Activated T-helper 2 cell treated with anti-CD3 and anti-CD28 coated beads, Interferon-gamma antibody, Interleukin-2, Interleukin-4, amounts not matched to agents 10 μg/mL and 5 μg/mL and 100 μg/mL, durations not matched to agents 14 hours and 24 hours and 36 hours (primary cell): ENCODE data around the gene SP3. TPM values are rescaled to one million over a fixed set of nuclear protein-coding genes. Genes with fewer than 3 reads are reported as not detected.

Experiments
- DNase-seq: peaks from one replicate; pipeline ENCODE4 v3.0.0; 2021; ENCODE audit warnings: low spot score
- H3K27ac Mint-ChIP-seq: one replicate; pipeline ENCODE4 v1.8.0; 2021; ENCODE audit warnings: mixed read lengths
- H3K27me3 Mint-ChIP-seq: one replicate; pipeline ENCODE4 v1.8.0; 2021; ENCODE audit warnings: low read depth, mixed read lengths
- H3K36me3 Mint-ChIP-seq: one replicate; pipeline ENCODE4 v1.8.0; 2021; ENCODE audit warnings: low read depth, mixed read lengths
- H3K4me1 Mint-ChIP-seq: one replicate; pipeline ENCODE4 v1.8.0; 2021; ENCODE audit warnings: low read depth, mixed read lengths
- H3K4me3 Mint-ChIP-seq: one replicate; pipeline ENCODE4 v1.8.0; 2021; ENCODE audit warnings: low read depth, mild to moderate bottlenecking, moderate library complexity, mixed read lengths
- H3K9me3 Mint-ChIP-seq: one replicate; pipeline ENCODE4 v1.8.0; 2021; ENCODE audit warnings: mixed read lengths
- intact Hi-C: fragments of 100-400 bp; cut with micrococcal nuclease; formaldehyde crosslinking; loops from one replicate; pipeline ENCODE4 v1.15.1; 2023
- total RNA-seq: library from RNA; stranded (reverse); gene quantifications from 2 replicates; pipeline ENCODE4 v1.2.3, GENCODE V29; 2022

SP3 gene
- total RNA-seq, 1 donor from 2014 or later: 104 TPM

DNA sequence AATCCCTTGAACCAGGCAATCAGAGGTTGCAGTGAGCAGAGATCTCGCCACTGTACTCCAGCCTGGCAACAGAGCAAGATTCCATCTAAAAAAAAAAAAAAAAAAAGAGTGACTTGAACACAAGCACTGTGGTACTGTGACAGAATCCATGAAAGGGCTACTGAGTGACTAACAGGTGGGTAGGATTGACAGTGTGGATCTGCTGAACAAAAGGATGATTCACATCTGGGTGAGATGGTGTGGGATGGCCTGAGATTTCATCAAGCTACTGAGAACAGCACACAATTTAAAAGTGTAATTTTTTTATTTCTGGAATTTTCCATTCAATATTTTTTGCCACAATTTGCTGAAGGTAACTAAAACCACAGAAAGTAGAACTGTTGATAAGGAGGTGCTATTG lies 13.3 kb upstream of the SP3 start:
- Mint-ChIP-seq H3K4me1 (peaks cover 30% of the 10 kb centered on the region), H3K27ac (peak overlapping the region; percentile 70), H3K27me3 (no peaks in the 10 kb centered on the region), H3K4me3 (no peak overlapping the region), H3K9me3 (peaks cover 4% of the 10 kb centered on the region), H3K36me3 (no peaks in the 10 kb centered on the region)
- intact Hi-C loops: loop anchor here (1.0 to 2.0 kb wide), 2 partner anchors 13 to 26 kb away; partner anchors contain the start of gene SP3
- no peak for DNase-seq

DNA sequence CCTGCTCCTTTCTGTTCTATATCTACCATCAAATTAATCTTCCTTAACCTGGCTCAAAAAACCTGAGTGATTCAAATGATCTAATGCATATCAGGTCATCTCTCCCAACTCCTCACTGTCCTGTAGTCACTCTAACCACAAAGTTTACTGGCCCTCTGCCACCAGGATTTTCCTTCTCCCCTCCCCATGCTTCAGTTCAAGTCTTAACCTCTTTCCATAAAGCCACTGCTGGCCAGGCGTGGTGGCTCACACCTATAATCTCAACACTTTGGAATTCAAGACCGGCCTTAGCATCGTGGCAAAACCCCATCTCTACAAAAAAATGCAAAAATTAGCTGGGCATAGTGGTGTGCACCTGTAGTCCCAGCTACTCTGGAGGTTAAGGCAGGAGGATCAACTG lies 7.5 kb upstream of the SP3 start:
- no peak for DNase-seq
- Mint-ChIP-seq H3K4me3 (no peak overlapping the region), H3K36me3 (no peaks in the 10 kb centered on the region), H3K27me3 (no peaks in the 10 kb centered on the region), H3K9me3 (no peaks in the 10 kb centered on the region), H3K4me1 (peaks cover 15% of the 10 kb centered on the region), H3K27ac (no peak overlapping the region)
- intact Hi-C loops: no loop called here

DNA sequence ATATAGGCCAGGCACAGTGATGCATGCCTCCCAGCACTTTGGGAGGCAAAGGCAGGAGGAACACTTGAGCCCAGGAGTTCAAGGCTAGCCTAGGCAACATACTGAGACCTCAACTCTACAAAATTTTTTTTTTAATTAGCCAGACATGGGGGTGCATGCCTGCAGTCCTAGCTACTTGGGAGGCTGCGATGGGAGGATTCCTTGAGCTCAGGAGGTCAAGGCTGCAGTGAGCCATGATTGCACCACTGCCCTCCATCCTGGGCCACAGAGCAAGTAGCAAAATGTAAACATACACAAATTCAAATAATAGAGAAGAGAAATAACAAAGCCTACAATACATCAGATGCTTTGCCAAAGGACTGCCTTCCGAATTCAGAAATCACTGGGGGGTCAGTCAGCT lies 7.0 kb upstream of the SP3 start:
- Mint-ChIP-seq H3K4me3 (no peak overlapping the region), H3K27me3 (no peaks in the 10 kb centered on the region)

DNA sequence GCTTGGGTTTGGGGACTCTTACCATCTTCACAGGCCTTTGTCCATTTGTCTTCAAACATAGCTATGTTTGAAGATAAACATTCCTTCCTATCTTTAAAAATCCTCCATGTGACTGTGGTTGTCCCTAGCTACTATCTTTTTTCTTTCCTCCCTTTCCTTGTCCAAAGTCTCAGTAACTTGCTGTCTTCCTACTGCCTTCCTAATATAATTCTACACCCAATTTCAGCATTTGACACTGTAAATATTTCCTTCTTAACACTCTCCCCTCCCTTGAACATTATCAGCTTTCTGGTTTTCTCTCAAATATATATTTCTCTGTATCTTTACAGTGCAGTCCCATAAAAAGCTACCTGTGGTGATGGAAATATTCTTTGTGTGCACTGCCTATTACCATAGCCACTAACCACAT lies 5.3 kb upstream of the SP3 start:
- DNase-seq: no peak
- Mint-ChIP-seq H3K4me3 (no peak overlapping the region), H3K27me3 (no peaks in the 10 kb centered on the region), H3K27ac (no peak overlapping the region), H3K36me3 (no peaks in the 10 kb centered on the region), H3K4me1 (peaks cover 27% of the 10 kb centered on the region), H3K9me3 (no peaks in the 10 kb centered on the region)
- intact Hi-C loops: no loop called here

More for the DNA sequence above, 7.0 kb upstream of the SP3 start:
- no peak overlapping the region for H3K27ac Mint-ChIP-seq
- H3K36me3 Mint-ChIP-seq: no peaks in the 10 kb centered on the region
- intact Hi-C loops: no loop called here
- no peaks in the 10 kb centered on the region for H3K9me3 Mint-ChIP-seq
- no peak for DNase-seq
- peaks cover 15% of the 10 kb centered on the region for H3K4me1 Mint-ChIP-seq

DNA sequence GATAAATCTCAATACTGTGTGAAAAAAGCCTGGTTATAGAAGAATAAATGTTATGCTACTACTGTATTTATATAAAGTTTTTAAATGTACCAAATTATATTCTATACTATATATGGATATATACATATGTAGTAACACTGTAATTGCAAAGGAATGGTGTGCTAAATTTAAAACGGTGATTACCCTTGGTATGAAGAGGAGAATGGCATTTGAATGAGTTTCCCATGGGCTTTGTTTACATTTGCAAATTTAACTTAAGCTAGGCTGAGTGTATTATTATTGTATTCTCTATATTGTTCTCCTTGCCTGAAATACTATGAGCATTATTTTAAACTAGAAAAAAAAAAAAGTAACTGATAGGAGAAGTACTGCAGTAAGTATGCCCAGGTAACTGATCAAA lies 4.7 kb upstream of the SP3 start:
- DNase-seq: no peak
- intact Hi-C loops: loop anchor here (10.0 kb wide), 4 partner anchors 125 to 835 kb away; partner anchors contain the start of genes GPR155 and WIPF1
- Mint-ChIP-seq H3K9me3 (no peaks in the 10 kb centered on the region), H3K4me3 (no peak overlapping the region), H3K36me3 (no peaks in the 10 kb centered on the region), H3K27ac (no peak overlapping the region), H3K4me1 (peaks cover 27% of the 10 kb centered on the region), H3K27me3 (no peaks in the 10 kb centered on the region)

DNA sequence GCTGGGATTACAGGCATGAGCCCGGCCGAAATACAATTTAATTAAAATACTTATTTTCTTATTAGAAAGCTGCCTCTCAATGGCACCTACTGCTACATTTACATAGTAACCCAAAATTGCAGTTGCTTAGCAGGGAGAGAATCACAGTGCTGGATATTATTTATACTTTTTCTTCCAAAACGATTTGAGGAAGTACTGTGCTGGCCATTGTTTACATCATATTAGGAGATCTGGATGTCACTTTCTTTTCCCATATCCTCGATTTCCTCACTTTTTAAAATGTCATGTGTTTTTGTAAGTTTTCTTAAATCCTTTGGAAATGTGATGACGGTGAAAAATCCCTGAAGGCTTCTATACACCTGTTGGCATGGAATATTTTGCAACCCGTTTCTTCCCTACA lies 3.4 kb upstream of the SP3 start:
- H3K4me3 Mint-ChIP-seq: no peak overlapping the region
- no peaks in the 10 kb centered on the region for H3K27me3 Mint-ChIP-seq
- intact Hi-C loops: loop anchor here (10.0 kb wide), 4 partner anchors 126 to 834 kb away; partner anchors contain the start of genes GPR155 and WIPF1
- DNase-seq: no peak
- H3K9me3 Mint-ChIP-seq: no peaks in the 10 kb centered on the region
- H3K4me1 Mint-ChIP-seq: peaks cover 27% of the 10 kb centered on the region
- H3K36me3 Mint-ChIP-seq: no peaks in the 10 kb centered on the region
- no peak overlapping the region for H3K27ac Mint-ChIP-seq

DNA sequence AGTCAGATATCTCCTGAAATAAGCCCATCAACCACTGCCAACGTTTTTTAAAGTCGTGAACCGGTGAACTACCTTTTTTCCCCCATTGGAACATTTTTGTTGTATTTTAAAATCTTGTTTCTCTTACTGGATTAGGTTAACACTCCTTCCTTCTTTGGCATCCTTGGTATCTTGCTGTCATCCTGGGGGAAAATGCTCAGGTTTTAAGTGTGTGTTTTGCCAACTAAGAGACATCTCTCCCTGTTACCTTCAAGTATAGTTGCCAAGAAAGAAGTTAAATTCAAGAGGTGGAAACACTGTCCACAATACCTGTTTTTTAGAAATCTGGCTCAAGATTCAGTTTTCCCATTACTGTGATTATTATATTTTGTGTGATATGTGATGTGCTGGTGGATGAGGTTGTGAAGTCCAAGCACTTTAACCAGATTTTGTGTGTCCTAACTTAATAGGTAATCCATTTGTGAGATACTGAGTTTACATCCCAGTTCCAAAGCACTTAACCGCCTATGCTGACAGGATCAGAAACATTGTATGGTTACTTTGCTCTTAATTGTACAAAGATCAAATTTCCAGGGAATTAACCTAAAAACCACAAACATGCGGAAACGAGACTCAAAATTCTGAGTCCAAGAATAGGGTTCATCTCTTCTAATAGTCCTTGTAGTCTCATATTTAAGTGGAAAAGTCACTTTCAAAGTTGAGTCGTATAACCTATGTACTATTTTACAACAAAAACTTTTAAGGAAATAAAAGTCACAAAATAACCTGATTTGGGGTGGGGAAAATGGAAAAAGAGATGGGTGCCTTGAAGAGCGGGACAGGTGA lies 1.3 kb upstream of the SP3 start:
- peaks cover 19% of the 10 kb centered on the region for H3K36me3 Mint-ChIP-seq
- peaks cover 32% of the 10 kb centered on the region for H3K4me1 Mint-ChIP-seq
- intact Hi-C loops: loop anchor here (10.0 kb wide), 4 partner anchors 128 to 832 kb away; partner anchors contain the start of genes GPR155 and WIPF1
- peak overlapping the region; percentile 86 for H3K4me3 Mint-ChIP-seq
- H3K27ac Mint-ChIP-seq: peak overlapping the region; percentile 92
- no peaks in the 10 kb centered on the region for H3K27me3 Mint-ChIP-seq
- no peak for DNase-seq
- H3K9me3 Mint-ChIP-seq: no peaks in the 10 kb centered on the region

DNA sequence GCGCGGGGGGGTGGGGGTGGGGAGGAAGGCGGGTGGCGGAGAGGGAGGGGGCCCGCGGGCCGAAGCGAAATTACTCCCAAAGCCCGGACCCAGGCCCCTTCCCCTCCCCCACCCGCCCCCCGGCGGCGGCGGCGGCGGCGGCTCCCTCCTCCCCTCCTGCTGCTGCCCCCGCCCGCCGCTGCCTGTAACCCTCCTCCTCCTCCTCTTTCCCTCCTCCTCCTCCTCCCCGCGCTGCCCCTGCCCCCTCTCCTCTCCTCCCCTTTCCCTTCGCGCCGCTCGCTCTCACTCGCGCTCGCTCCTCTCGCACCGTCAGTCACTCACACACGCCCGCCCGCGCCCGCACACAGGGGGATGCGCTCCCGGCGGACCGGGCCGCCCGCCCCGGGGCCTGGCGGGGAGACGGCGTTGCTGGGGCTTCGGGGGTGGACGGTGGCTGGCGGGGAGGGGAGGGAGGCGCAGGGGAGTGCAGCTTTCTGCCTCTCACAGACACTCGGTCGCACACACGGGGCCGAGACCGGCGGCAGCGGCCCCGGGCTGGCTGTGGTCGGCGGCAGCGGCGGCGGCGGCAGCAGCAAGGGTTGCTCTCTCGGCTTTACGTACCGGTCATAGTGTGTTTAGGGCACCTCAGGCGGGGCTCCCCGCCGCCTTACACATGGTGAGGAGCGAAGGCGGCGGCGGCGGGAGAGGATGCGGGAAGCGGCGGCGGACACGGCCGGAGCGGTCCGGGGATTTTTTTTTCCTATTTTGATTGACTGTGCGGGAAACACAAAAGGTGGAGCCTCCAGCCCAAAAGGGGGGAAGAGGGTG lies 405 bp downstream of the SP3 start:
- peak; percentile 79 for DNase-seq
- peak overlapping the region; percentile 92 for H3K27ac Mint-ChIP-seq
- intact Hi-C loops: loop anchor here (1.0 to 10.0 kb wide), 8 partner anchors 14 to 830 kb away; partner anchors contain the start of genes GPR155, OLA1, SCRN3 and WIPF1
- H3K9me3 Mint-ChIP-seq: no peaks in the 10 kb centered on the region
- no peaks in the 10 kb centered on the region for H3K27me3 Mint-ChIP-seq
- H3K4me3 Mint-ChIP-seq: peak overlapping the region; percentile 86
- H3K36me3 Mint-ChIP-seq: peaks cover 34% of the 10 kb centered on the region
- H3K4me1 Mint-ChIP-seq: peaks cover 38% of the 10 kb centered on the region

DNA sequence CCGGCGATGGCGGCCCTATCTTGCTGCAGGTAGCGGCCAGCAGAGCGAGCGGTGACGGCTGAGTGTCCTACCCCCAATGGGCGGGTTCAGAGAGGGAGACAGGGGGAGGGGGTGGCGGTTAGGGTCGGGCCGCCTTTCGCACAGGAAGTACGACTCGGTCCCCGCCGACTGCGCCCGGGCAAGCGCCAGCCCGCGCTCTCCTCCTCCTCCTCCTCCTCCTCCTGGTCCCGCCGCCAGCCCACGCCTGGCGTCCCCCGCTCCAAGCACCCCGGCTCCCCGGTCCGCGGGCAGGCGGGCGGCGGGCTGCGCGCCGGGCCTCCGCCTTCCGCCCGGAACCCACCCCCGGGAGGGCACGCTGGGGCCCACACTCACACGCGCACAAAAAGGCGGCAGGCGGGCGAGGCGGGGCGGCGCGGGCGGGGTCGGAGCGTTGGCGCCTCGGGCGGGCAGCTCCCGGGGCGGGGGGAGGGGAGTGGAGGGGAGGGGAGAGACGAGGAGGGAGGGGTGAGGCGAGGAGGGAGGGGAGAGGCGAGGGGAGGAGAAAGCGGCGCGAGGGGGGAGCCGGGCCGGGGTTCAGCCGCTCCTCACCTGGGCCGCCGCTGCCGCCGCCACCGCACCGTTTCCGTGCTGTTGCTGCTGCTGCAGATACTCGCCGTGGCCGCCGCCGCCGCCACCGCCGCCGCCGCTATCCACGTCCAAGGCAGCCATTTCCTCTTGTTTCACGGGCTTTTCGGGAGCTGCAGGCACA lies 1.2 kb downstream of the SP3 start:
- intact Hi-C loops: loop anchor here (1.0 to 10.0 kb wide), 10 partner anchors 21 to 829 kb away; partner anchors contain the start of genes CDCA7, GPR155, OLA1 and SCRN3
- peak; percentile 89 for DNase-seq
- no peaks in the 10 kb centered on the region for H3K9me3 Mint-ChIP-seq
- peaks cover 40% of the 10 kb centered on the region for H3K36me3 Mint-ChIP-seq
- H3K27me3 Mint-ChIP-seq: no peaks in the 10 kb centered on the region
- H3K4me3 Mint-ChIP-seq: peak overlapping the region; percentile 74
- peak overlapping the region; percentile 82 for H3K27ac Mint-ChIP-seq
- peaks cover 44% of the 10 kb centered on the region for H3K4me1 Mint-ChIP-seq

DNA sequence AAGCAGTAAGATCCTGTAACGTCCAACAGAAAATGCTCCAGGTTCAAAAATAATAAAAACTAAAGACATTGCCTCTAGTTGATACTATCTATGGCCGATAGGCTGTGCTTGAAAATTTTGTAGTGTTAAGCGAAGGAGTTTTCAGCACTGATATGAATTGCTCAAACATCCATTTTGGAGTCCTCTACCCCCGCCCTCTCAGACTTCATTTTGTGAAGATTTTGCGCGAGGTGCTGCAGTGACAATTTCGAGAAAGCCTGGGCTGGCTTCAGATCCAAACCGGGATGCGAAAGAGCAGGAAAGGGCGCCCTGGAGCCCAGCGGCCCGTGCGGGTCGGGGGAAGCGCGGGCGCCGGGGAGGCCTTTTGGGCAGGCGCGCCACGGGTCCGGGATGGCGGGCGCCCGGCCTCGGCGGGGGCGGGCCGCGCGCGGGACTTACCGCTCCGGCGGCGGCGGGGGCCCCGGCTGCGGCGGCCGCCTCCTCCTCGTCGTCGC lies 1.8 kb downstream of the SP3 start:
- H3K4me1 Mint-ChIP-seq: peaks cover 48% of the 10 kb centered on the region
- peaks cover 42% of the 10 kb centered on the region for H3K36me3 Mint-ChIP-seq
- intact Hi-C loops: loop anchor here (1.0 to 10.0 kb wide), 10 partner anchors 21 to 829 kb away; partner anchors contain the start of genes CDCA7, GPR155, OLA1 and SCRN3
- no peaks in the 10 kb centered on the region for H3K9me3 Mint-ChIP-seq
- H3K4me3 Mint-ChIP-seq: peak overlapping the region; percentile 99
- DNase-seq: no peak
- H3K27me3 Mint-ChIP-seq: no peaks in the 10 kb centered on the region
- H3K27ac Mint-ChIP-seq: peak overlapping the region; percentile 99

DNA sequence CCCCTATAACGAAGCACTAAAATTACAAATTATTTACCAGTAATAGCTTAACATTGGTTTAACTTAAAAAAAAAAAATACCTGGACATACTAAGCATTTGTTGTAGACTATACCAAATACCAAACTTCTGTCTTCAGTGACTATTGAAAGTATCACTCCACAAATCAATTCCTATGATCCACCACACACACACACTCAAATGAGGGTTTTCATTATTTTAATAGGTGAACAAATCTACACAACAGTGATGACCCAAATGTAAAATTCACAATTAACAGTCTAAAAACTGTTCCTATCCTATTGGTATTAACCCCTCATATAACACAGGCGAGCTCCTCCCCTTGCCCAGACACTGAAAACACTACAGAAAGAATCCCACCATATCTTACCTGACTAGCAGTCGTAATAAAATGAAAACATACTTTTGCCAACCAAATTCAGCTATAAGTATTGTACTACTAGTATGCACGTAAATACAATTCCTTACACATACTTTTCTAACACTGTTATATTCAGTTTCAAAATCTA lies 2.5 kb downstream of the SP3 start:
- H3K4me1 Mint-ChIP-seq: peaks cover 52% of the 10 kb centered on the region
- peaks cover 44% of the 10 kb centered on the region for H3K36me3 Mint-ChIP-seq

More for the DNA sequence above, 2.5 kb downstream of the SP3 start:
- Mint-ChIP-seq H3K9me3 (no peaks in the 10 kb centered on the region), H3K4me3 (peak overlapping the region; percentile 99), H3K27ac (peak overlapping the region; percentile 99), H3K27me3 (no peaks in the 10 kb centered on the region)
- intact Hi-C loops: loop anchor here (1.0 to 10.0 kb wide), 10 partner anchors 20 to 828 kb away; partner anchors contain the start of genes CDCA7, GPR155, OLA1 and SCRN3
- DNase-seq: no peak
